Peyer's patch (tissue), 4 donors: ENCODE results near the gene STK24.

Experiments
- CTCF ChIP-seq, 6 experiments: fragments of 450-650 bp in 4 of 6; fragments of 200-600 bp in 2 of 6; sonication (generic) in 1 of 6; IDR thresholded peaks; one replicate each; pipeline ENCODE4 v1.5.1; 2017 to 2019; ENCODE audit warnings: antibody characterized with exemption in 6 of 6, mild to moderate bottlenecking in 3 of 6, moderate library complexity in 1 of 6
- POLR2A ChIP-seq, 2 donors: fragments of 450-650 bp; IDR thresholded peaks; one replicate each; pipeline ENCODE4 v1.5.1; 2017; ENCODE audit warnings: antibody characterized with exemption in 2 of 2, mild to moderate bottlenecking in 2 of 2, moderate library complexity in 2 of 2

- TF ChIP-seq POLR2A (IDR thresholded peaks at IDR 0.05) = no peak
- TF ChIP-seq CTCF (IDR thresholded peaks at IDR 0.05) = no peak
These were observed 27.7 kb downstream of the STK24 start for GRCh38 chr13:98549006-98549727.
